Ovary (tissue), 3 donors: ENCODE results near the gene TNRC6C.

Source experiments
- CTCF ChIP-seq, 3 donors: fragments of 450-650 bp in 2 of 3; fragments of 200-600 bp in 1 of 3; IDR thresholded peaks; one replicate each; pipeline versions ENCODE4 v1.5.1 to v1.8.0; 2016 to 2022; ENCODE audit warnings: antibody characterized with exemption in 3 of 3, mild to moderate bottlenecking in 1 of 3
- EP300 ChIP-seq: sonication (generic); formaldehyde crosslinking; IDR thresholded peaks from one replicate; pipeline ENCODE4 v1.6.1; 2017; ENCODE audit warnings: antibody characterized with exemption
- POLR2A ChIP-seq: fragments of 450-650 bp; IDR thresholded peaks from one replicate; pipeline ENCODE4 v1.6.1; 2017; ENCODE audit warnings: antibody characterized with exemption, mild to moderate bottlenecking, moderate library complexity
- donor health status: DM: no; HTN: no; CAD: no.

GRCh38 chr17:78000341-78000740 lies 41.8 kb downstream of the TNRC6C start:
- no peak for TF ChIP-seq CTCF (IDR thresholded peaks at IDR 0.05)
- no peak for TF ChIP-seq EP300
- TF ChIP-seq POLR2A: no peak
